Keratinocyte (primary cell): Measurements from ENCODE around the gene ASTE1. TPM values are rescaled to one million over a fixed set of nuclear protein-coding genes. Genes with fewer than 3 reads are reported as not detected.

Experiments
- DNase-seq: peaks from one replicate; pipeline ENCODE4 v3.0.0-alpha.2; 2011; ENCODE audit warnings: low read depth, missing footprints, low spot score
- FAIRE-seq: peaks from 2 replicates; lab custom pipeline; 2011; peaks lifted over from hg19 to GRCh38; lab: Jason Lieb, UNC
- H2AFZ ChIP-seq: 2 replicates; pipeline ENCODE4 v1.6.0; 2012; ENCODE audit warnings: low read length, control low read depth, inconsistent platforms; ENCODE audit not compliant: control insufficient read depth
- H3K27ac ChIP-seq: 2 replicates; pipeline ENCODE4 v1.5.1; 2011; ENCODE audit warnings: low read length; ENCODE audit not compliant: control insufficient read depth, insufficient read depth
- H3K27me3 ChIP-seq: 3 replicates; pipeline ENCODE4 v1.6.0; 2011; ENCODE audit warnings: low read length; ENCODE audit not compliant: control insufficient read depth, insufficient read depth; ENCODE audit errors: extremely low read depth
- H3K36me3 ChIP-seq, 2 experiments: 2 replicates in 1 of 2; 3 replicates in 1 of 2; pipeline ENCODE4 v1.5.1; 2011; ENCODE audit warnings: low read length in 2 of 2, mild to moderate bottlenecking in 1 of 2; ENCODE audit not compliant: control insufficient read depth in 2 of 2, insufficient read depth in 2 of 2; ENCODE audit errors: extremely low read depth in 1 of 2
- H3K4me1 ChIP-seq: 3 replicates; pipeline ENCODE4 v1.5.1; 2011; ENCODE audit warnings: low read length; ENCODE audit not compliant: control insufficient read depth, insufficient read depth; ENCODE audit errors: extremely low read depth
- H3K4me2 ChIP-seq: 3 replicates; pipeline ENCODE4 v1.6.0; 2011; ENCODE audit warnings: low read depth, low read length; ENCODE audit not compliant: control insufficient read depth, insufficient read depth; ENCODE audit errors: extremely low read depth
- H3K4me3 ChIP-seq, 3 experiments: fragments of 200-600 bp in 1 of 3; sonication (generic) in 1 of 3; 2 replicates in 2 of 3; 3 replicates in 1 of 3; pipeline ENCODE4 v1.5.1; 2011 to 2016; ENCODE audit warnings: low read length in 3 of 3, mild to moderate bottlenecking in 3 of 3, control low read depth in 2 of 3, inconsistent platforms in 1 of 3, low read depth in 1 of 3, mixed read lengths in 1 of 3, mixed run types in 1 of 3, moderate library complexity in 1 of 3; ENCODE audit not compliant: control insufficient read depth in 2 of 3, insufficient read depth in 2 of 3; ENCODE audit errors: extremely low read depth in 1 of 3
- H3K79me2 ChIP-seq: 2 replicates; pipeline ENCODE4 v1.6.0; 2012; ENCODE audit warnings: low read length; ENCODE audit not compliant: control insufficient read depth, insufficient read depth
- H3K9ac ChIP-seq: 3 replicates; pipeline ENCODE4 v1.6.0; 2011; ENCODE audit warnings: low read length; ENCODE audit not compliant: control insufficient read depth, insufficient read depth; ENCODE audit errors: extremely low read depth
- H3K9me1 ChIP-seq: 3 replicates; pipeline ENCODE4 v1.6.0; 2011; ENCODE audit warnings: low read length; ENCODE audit not compliant: control insufficient read depth, insufficient read depth; ENCODE audit errors: extremely low read depth
- H3K9me3 ChIP-seq: 2 replicates; pipeline ENCODE4 v1.5.1; 2012; ENCODE audit warnings: low read depth, low read length; ENCODE audit not compliant: control insufficient read depth
- H4K20me1 ChIP-seq: 3 replicates; pipeline ENCODE4 v1.6.0; 2011; ENCODE audit warnings: low read length; ENCODE audit not compliant: control insufficient read depth, insufficient read depth; ENCODE audit errors: extremely low read depth
- EZH2 ChIP-seq: IDR thresholded peaks from one replicate; pipeline ENCODE4 v1.6.1; 2012; ENCODE audit warnings: inconsistent platforms, mild to moderate bottlenecking, low read length, moderate library complexity
- dilution Hi-C: fragments of 300-500 bp; cut with MboI; formaldehyde crosslinking; loops from one replicate; pipeline ENCODE4 v1.7.0; 2020; ENCODE audit warnings: low sequenced_read_pairs; ENCODE audit not compliant: extremely low pct_ligation_motif_present
- polyA plus RNA-seq, 5 experiments: library from polyadenylated mRNA; depleted of rRNA in 3 of 5; stranded (reverse) in 3 of 5; stranded (forward) in 1 of 5; unstranded in 1 of 5; fragments of >200 nt; gene quantifications; 1 replicate in 1 of 5; 2 replicates in 3 of 5; 3 replicates in 1 of 5; pipeline versions ENCODE4 v1.2.1 to v1.2.3, GENCODE V29; 2011 to 2012; ENCODE audit warnings: missing spikeins in 2 of 5, low read depth in 1 of 5, low replicate concordance in 1 of 5
- TF ChIP-seq, protein P1 (sequence below), 3 experiments: IDR thresholded peaks in 1 of 3; conservative IDR thresholded peaks in 1 of 3; optimal IDR thresholded peaks in 1 of 3; 2 replicates in 2 of 3; 3 replicates in 1 of 3; pipeline versions ENCODE3 to v1.5.1; 2011; ENCODE audit warnings: low read length in 3 of 3, mild to moderate bottlenecking in 3 of 3, moderate library complexity in 2 of 3, control low read depth in 1 of 3, inconsistent platforms in 1 of 3; ENCODE audit not compliant: insufficient read depth in 2 of 3; ENCODE audit errors: extremely low read depth in 1 of 3

ASTE1 gene
- polyA plus RNA-seq, 1 donor (not counting 4 experiments of a cell fraction or from before 2014, with no cell fraction given): 5.2 TPM

DNA sequence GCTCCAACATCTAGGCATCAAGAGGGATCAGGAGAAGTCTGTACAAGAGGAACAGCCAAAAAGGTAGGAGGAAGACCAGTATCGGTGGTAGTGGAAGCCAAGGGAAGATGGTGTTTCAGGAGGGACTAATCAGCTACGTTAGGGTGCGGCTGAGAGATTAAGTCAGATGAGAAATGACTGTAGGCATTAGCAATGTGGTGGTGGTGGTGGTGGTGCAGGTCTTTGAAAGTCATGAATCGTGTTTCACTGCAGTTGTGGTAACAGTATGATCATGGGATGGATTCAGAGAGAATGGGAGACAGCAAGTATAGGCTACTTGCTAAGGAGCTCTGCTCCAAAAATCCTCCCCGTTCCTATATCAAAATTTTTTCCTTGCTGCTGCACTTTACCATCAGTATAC is 35.5 kb downstream of the ASTE1 start:
- H3K4me3 ChIP-seq: no peak overlapping the region
- H3K9ac ChIP-seq: no peak overlapping the region
- dilution Hi-C loops: no loop called here
- no peaks in the 10 kb centered on the region for H3K27me3 ChIP-seq
- TF ChIP-seq EZH2: no peak
- TF ChIP-seq, protein P1, sequence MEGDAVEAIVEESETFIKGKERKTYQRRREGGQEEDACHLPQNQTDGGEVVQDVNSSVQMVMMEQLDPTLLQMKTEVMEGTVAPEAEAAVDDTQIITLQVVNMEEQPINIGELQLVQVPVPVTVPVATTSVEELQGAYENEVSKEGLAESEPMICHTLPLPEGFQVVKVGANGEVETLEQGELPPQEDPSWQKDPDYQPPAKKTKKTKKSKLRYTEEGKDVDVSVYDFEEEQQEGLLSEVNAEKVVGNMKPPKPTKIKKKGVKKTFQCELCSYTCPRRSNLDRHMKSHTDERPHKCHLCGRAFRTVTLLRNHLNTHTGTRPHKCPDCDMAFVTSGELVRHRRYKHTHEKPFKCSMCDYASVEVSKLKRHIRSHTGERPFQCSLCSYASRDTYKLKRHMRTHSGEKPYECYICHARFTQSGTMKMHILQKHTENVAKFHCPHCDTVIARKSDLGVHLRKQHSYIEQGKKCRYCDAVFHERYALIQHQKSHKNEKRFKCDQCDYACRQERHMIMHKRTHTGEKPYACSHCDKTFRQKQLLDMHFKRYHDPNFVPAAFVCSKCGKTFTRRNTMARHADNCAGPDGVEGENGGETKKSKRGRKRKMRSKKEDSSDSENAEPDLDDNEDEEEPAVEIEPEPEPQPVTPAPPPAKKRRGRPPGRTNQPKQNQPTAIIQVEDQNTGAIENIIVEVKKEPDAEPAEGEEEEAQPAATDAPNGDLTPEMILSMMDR (optimal IDR thresholded peaks at IDR 0.05 in 1 of 3, IDR thresholded peaks at IDR 0.05 in 1 of 3, conservative IDR thresholded peaks at IDR 0.05 in 1 of 3; ENCODE audit: extremely low read depth in 1 of 3, insufficient read depth in 2 of 3, low read length in 3 of 3): no peak
- H3K4me2 ChIP-seq: no peak overlapping the region
- H3K79me2 ChIP-seq: no peaks in the 10 kb centered on the region
- no peak overlapping the region for H3K27ac ChIP-seq
- no peaks in the 10 kb centered on the region for H3K9me3 ChIP-seq
- no peak overlapping the region for H2AFZ ChIP-seq
- DNase-seq (no peak), FAIRE-seq (no peak)
- H3K36me3 ChIP-seq: peaks cover 4 to 6% of the 10 kb centered on the region in 2 experiments
- no peaks in the 10 kb centered on the region for H3K9me1 ChIP-seq
- no peaks in the 10 kb centered on the region for H4K20me1 ChIP-seq
- H3K4me1 ChIP-seq: no peaks in the 10 kb centered on the region

DNA sequence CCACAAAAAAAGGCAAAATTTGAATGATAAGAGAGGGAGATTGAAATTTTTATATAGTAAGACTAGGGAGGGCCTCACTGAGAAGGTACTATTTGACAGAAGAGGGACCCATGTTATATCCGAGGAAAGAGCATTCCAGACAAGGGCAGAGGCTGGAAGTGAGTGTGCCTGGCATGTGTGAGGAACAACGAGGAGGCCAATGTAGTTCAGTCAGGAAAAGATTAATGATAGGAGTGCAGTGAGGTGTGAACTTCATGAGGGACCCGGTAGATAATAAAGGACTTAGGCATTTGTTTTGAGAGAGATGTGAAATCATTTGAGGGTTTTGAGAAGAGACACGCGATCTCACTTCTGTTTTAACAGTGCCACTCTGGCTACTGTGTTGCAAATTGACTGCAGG is 36.3 kb downstream of the ASTE1 start:
- Histone ChIP-seq H4K20me1 (no peaks in the 10 kb centered on the region), H3K9ac (no peak overlapping the region), H3K9me1 (no peaks in the 10 kb centered on the region), H3K27ac (no peak overlapping the region), H2AFZ (no peak overlapping the region), H3K4me1 (no peaks in the 10 kb centered on the region), H3K4me2 (no peak overlapping the region), H3K9me3 (no peaks in the 10 kb centered on the region), H3K4me3 (no peak overlapping the region), H3K36me3 (peaks cover 4 to 6% of the 10 kb centered on the region in 2 experiments), H3K79me2 (no peaks in the 10 kb centered on the region), H3K27me3 (no peaks in the 10 kb centered on the region)
- TF ChIP-seq EZH2: no peak
- dilution Hi-C loops: no loop called here
- FAIRE-seq: no peak
- no peak for DNase-seq

DNA sequence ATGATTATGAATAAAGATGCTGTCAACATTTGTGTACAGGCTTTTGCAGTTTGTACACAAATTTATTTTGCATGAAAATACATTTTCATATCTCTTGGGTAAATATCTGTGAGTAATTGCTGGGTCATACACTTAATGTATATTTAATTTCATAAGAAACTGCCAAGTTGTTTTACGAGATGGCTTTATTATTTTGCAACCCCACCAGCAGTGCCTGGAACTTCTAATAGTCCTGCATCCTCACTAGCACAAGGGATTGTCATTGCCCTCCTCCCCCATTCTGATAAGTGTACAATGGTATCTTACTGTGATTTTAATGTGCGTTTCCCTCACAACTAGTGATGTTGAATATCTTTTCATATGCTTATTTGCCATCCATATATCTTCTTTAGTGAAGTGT is 45.2 kb downstream of the ASTE1 start:
- DNase-seq: no peak
- H3K9ac ChIP-seq: no peak overlapping the region
- no peaks in the 10 kb centered on the region for H3K9me1 ChIP-seq
- H3K27me3 ChIP-seq: no peaks in the 10 kb centered on the region
- no peaks in the 10 kb centered on the region for H3K4me1 ChIP-seq
- H3K36me3 ChIP-seq: peaks cover 2 to 5% of the 10 kb centered on the region in 2 experiments
- H2AFZ ChIP-seq: no peak overlapping the region
- no peak overlapping the region for H3K27ac ChIP-seq
- H3K4me3 ChIP-seq: no peak overlapping the region
- no peaks in the 10 kb centered on the region for H4K20me1 ChIP-seq
- no peak for FAIRE-seq
- no peaks in the 10 kb centered on the region for H3K9me3 ChIP-seq
- dilution Hi-C loops: no loop called here
- H3K79me2 ChIP-seq: no peaks in the 10 kb centered on the region
- no peak for TF ChIP-seq EZH2
- TF ChIP-seq, protein P1 (optimal IDR thresholded peaks at IDR 0.05 in 1 of 3, IDR thresholded peaks at IDR 0.05 in 1 of 3, conservative IDR thresholded peaks at IDR 0.05 in 1 of 3; ENCODE audit: extremely low read depth in 1 of 3, insufficient read depth in 2 of 3, low read length in 3 of 3): no peak
- no peak overlapping the region for H3K4me2 ChIP-seq
